Stimulated activated CD8-positive, alpha-beta memory T cell treated with anti-CD3 and anti-CD28 coated beads, Interleukin-15, amount 100 ng/mL, for 4 hours (primary cell): ENCODE data around the gene SLC30A7.
"Not testable (repeated sequence)": the region's sequence is repeated elsewhere in the genome, so short reads cannot be mapped to it uniquely, and the experiment has no call there.

Experiments used
- DNase-seq, 2 donors: peaks; one replicate each; pipeline ENCODE4 v3.0.0-alpha.2; 2020; ENCODE audit warnings: low read depth in 2 of 2

Gene SLC30A7

GRCh38 chr1:100891380-100891779, 4.5 kb upstream of the SLC30A7 start:
- DNase-seq, result no peak

- DNase-seq, result no peak
Observed at GRCh38 chr1:100892554-100892953, 3.3 kb upstream of the SLC30A7 start.

GRCh38 chr1:100893718-100894117, 2.2 kb upstream of the SLC30A7 start:
- DNase-seq, result no peak

GRCh38 chr1:100894603-100895539, 1.0 kb upstream of the SLC30A7 start, which contains the start of gene EXTL2:
Gene EXTL2 (minus strand): TSS chr1:100894842. CDS start chr1:100888757, 6,085 bp downstream.
- DNase-seq, result peak; percentile 24 to 31

GRCh38 chr1:100896481-100896982, 642 bp downstream of the SLC30A7 start:
- DNase-seq, result peak; percentile 8 to 41

GRCh38 chr1:100902365-100902764, 6.5 kb downstream of the SLC30A7 start:
- DNase-seq, result no peak

- no peak for DNase-seq
Observed at GRCh38 chr1:100903777-100904176, 7.9 kb downstream of the SLC30A7 start.

- DNase-seq, result no peak
Observed at GRCh38 chr1:100904528-100904927, 8.6 kb downstream of the SLC30A7 start.

- DNase-seq, result no peak
Observed at GRCh38 chr1:100905181-100905580, 9.3 kb downstream of the SLC30A7 start.

- DNase-seq, result no peak
Observed at GRCh38 chr1:100907887-100908286, 12.0 kb downstream of the SLC30A7 start.

- no peak for DNase-seq
Observed at GRCh38 chr1:100909018-100909417, 13.1 kb downstream of the SLC30A7 start.

GRCh38 chr1:100912019-100912418, 16.1 kb downstream of the SLC30A7 start:
- no peak for DNase-seq

GRCh38 chr1:100921110-100921706, 25.3 kb downstream of the SLC30A7 start:
- no peak for DNase-seq

- no peak for DNase-seq
Observed at GRCh38 chr1:100924212-100924611, 28.3 kb downstream of the SLC30A7 start.

GRCh38 chr1:100924991-100925390, 29.1 kb downstream of the SLC30A7 start:
- no peak for DNase-seq

- DNase-seq, result no peak
Observed at GRCh38 chr1:100926240-100926639, 30.4 kb downstream of the SLC30A7 start.

- DNase-seq, result no peak
Observed at GRCh38 chr1:100927276-100927675, 31.4 kb downstream of the SLC30A7 start.

- no peak for DNase-seq
Observed at GRCh38 chr1:100928128-100928527, 32.2 kb downstream of the SLC30A7 start.

GRCh38 chr1:100930494-100930893, 34.6 kb downstream of the SLC30A7 start:
- DNase-seq, result no peak

GRCh38 chr1:100931716-100932115, 35.8 kb downstream of the SLC30A7 start:
- DNase-seq, result no peak

- not testable (repeated sequence) for DNase-seq
Observed at GRCh38 chr1:100933555-100933954, 37.7 kb downstream of the SLC30A7 start.

GRCh38 chr1:100936194-100936967, 40.5 kb downstream of the SLC30A7 start:
- no peak for DNase-seq
